Skeletal muscle tissue (tissue), 4 donors: Measurements from ENCODE around the gene LY86. TPM values are rescaled to one million over a fixed set of nuclear protein-coding genes. Genes with fewer than 3 reads are reported as not detected.

Experiments
- H3K27ac ChIP-seq: one replicate; pipeline ENCODE4 v1.7.0; 2013; ENCODE audit warnings: mild to moderate bottlenecking, low read depth, low read length, inconsistent platforms
- H3K27me3 ChIP-seq, 3 donors: one replicate each; pipeline ENCODE4 v1.7.0; 2013; ENCODE audit warnings: low read length in 3 of 3; ENCODE audit not compliant: control insufficient read depth in 3 of 3, insufficient read depth in 3 of 3
- H3K36me3 ChIP-seq, 3 donors: one replicate each; pipeline ENCODE4 v1.7.0; 2013; ENCODE audit warnings: low read length in 3 of 3; ENCODE audit not compliant: control insufficient read depth in 3 of 3, insufficient read depth in 3 of 3
- H3K4me1 ChIP-seq, 3 donors: one replicate each; pipeline ENCODE4 v1.7.0; 2013; ENCODE audit warnings: low read length in 3 of 3, mild to moderate bottlenecking in 3 of 3; ENCODE audit not compliant: control insufficient read depth in 3 of 3, insufficient read depth in 3 of 3
- H3K4me3 ChIP-seq, 3 donors: one replicate each; pipeline ENCODE4 v1.7.0; 2013; ENCODE audit warnings: low read length in 3 of 3
- H3K9ac ChIP-seq, 3 donors: one replicate each; pipeline ENCODE4 v1.7.0; 2013; ENCODE audit warnings: low read length in 3 of 3, mild to moderate bottlenecking in 3 of 3, moderate library complexity in 2 of 3, low read depth in 1 of 3
- H3K9me3 ChIP-seq, 3 donors: one replicate each; pipeline ENCODE4 v1.7.0; 2013; ENCODE audit warnings: low read length in 3 of 3; ENCODE audit not compliant: control insufficient read depth in 3 of 3
- total RNA-seq: library from RNA; depleted of rRNA; stranded (reverse); fragments of >200 nt; gene quantifications from one replicate; pipeline ENCODE4 v1.2.3, GENCODE V29; 2014
- donor health status: Osteomylitis.

LY86 gene
- total RNA-seq, 1 donor from 2014 or later = 6.8 TPM

- no peaks in the 10 kb centered on the region for H3K27me3 ChIP-seq
- H3K36me3 ChIP-seq = no peaks in the 10 kb centered on the region
- H3K4me3 ChIP-seq = no peak overlapping the region
- H3K4me1 ChIP-seq = peaks cover 39 to 41% (median 41%) of the 10 kb centered on the region in 3 donors
- H3K9me3 ChIP-seq = no peaks in the 10 kb centered on the region
- H3K9ac ChIP-seq = no peak overlapping the region
- H3K27ac ChIP-seq = peak overlapping the region; percentile 21
Observed at GRCh38 chr6:6696867-6697531, 108.5 kb downstream of the LY86 start.

- H3K4me1 ChIP-seq = peaks cover 39 to 41% (median 41%) of the 10 kb centered on the region in 3 donors
- H3K9me3 ChIP-seq = no peaks in the 10 kb centered on the region
- no peak overlapping the region for H3K27ac ChIP-seq
- no peak overlapping the region for H3K4me3 ChIP-seq
- no peaks in the 10 kb centered on the region for H3K36me3 ChIP-seq
- H3K9ac ChIP-seq = no peak overlapping the region
- H3K27me3 ChIP-seq = no peaks in the 10 kb centered on the region
Observed at GRCh38 chr6:6697620-6698019, 109.1 kb downstream of the LY86 start.

GRCh38 chr6:6699741-6700367, 111.3 kb downstream of the LY86 start:
- H3K27ac ChIP-seq = peak overlapping the region; percentile 22
- peak overlapping the region in 1 of 3 donors; percentile 50 for H3K9ac ChIP-seq
- H3K27me3 ChIP-seq = no peaks in the 10 kb centered on the region
- no peaks in the 10 kb centered on the region for H3K9me3 ChIP-seq
- H3K36me3 ChIP-seq = no peaks in the 10 kb centered on the region
- H3K4me3 ChIP-seq = peak overlapping the region in 1 of 3 donors; percentile 29
- H3K4me1 ChIP-seq = peaks cover 33 to 36% (median 36%) of the 10 kb centered on the region in 3 donors

- peak overlapping the region; percentile 22 for H3K27ac ChIP-seq
- no peak overlapping the region for H3K4me3 ChIP-seq
- H3K9ac ChIP-seq = peak overlapping the region in 1 of 3 donors; percentile 50
Observed at GRCh38 chr6:6700407-6701270, 112.1 kb downstream of the LY86 start.

GRCh38 chr6:6701864-6702263, 113.3 kb downstream of the LY86 start:
- H3K4me1 ChIP-seq = peaks cover 16 to 21% (median 18%) of the 10 kb centered on the region in 3 donors
- no peak overlapping the region for H3K27ac ChIP-seq
- no peak overlapping the region for H3K4me3 ChIP-seq
- H3K36me3 ChIP-seq = no peaks in the 10 kb centered on the region
- no peaks in the 10 kb centered on the region for H3K27me3 ChIP-seq
- no peak overlapping the region for H3K9ac ChIP-seq
- no peaks in the 10 kb centered on the region for H3K9me3 ChIP-seq

More at GRCh38 chr6:6700407-6701270, 112.1 kb downstream of the LY86 start:
- Histone ChIP-seq H3K4me1 (peaks cover 25 to 31% (median 29%) of the 10 kb centered on the region in 3 donors), H3K27me3 (no peaks in the 10 kb centered on the region), H3K36me3 (no peaks in the 10 kb centered on the region), H3K9me3 (no peaks in the 10 kb centered on the region)

- Histone ChIP-seq H3K4me1 (peaks cover 13 to 17% (median 14%) of the 10 kb centered on the region in 3 donors), H3K27ac (no peak overlapping the region), H3K4me3 (no peak overlapping the region), H3K9me3 (no peaks in the 10 kb centered on the region), H3K27me3 (no peaks in the 10 kb centered on the region), H3K9ac (no peak overlapping the region), H3K36me3 (no peaks in the 10 kb centered on the region)
Observed at GRCh38 chr6:6703699-6704098, 115.2 kb downstream of the LY86 start.
